GM12878 (cell line): ENCODE measurements around the gene PPIB. TPM values are rescaled to one million over a fixed set of nuclear protein-coding genes. Genes with fewer than 3 reads are reported as not detected.

Experiments used
- BACH1 ChIP-seq: fragments of 450-650 bp; IDR thresholded peaks from 2 replicates; pipeline ENCODE4 v1.6.1; 2017; ENCODE audit warnings: mild to moderate bottlenecking, borderline replicate concordance
- BHLHE40 ChIP-seq, 2 experiments: fragments of 450-650 bp in 1 of 2; IDR thresholded peaks; 2 replicates each; pipeline ENCODE4 v1.6.1; 2011 to 2017; ENCODE audit warnings: low read depth in 2 of 2, borderline replicate concordance in 1 of 2, improper control_type of control experiment in 1 of 2, low read length in 1 of 2, mild to moderate bottlenecking in 1 of 2
- GATAD2B ChIP-seq: fragments of 450-650 bp; conservative IDR thresholded peaks from 2 replicates; pipeline ENCODE4 v1.6.1; 2017; ENCODE audit warnings: low read depth, mild to moderate bottlenecking, moderate library complexity
- HDAC6 ChIP-seq: fragments of 200-600 bp; sonication (generic); IDR thresholded peaks from one replicate; pipeline ENCODE4 v1.8.0; 2017; ENCODE audit warnings: antibody characterized with exemption; ENCODE audit not compliant: unreplicated experiment
- IKZF1 ChIP-seq: fragments of 450-650 bp; conservative IDR thresholded peaks from 2 replicates; pipeline ENCODE4 v1.6.1; 2017; ENCODE audit warnings: antibody characterized with exemption, mild to moderate bottlenecking
- MEF2B ChIP-seq: fragments of 450-650 bp; IDR thresholded peaks from 2 replicates; pipeline ENCODE4 v1.6.1; 2018; ENCODE audit warnings: mild to moderate bottlenecking, moderate library complexity; ENCODE audit not compliant: partially characterized antibody, poor library complexity, severe bottlenecking
- POLR2A ChIP-seq: IDR thresholded peaks from 2 replicates; pipeline ENCODE4 v1.6.1; 2011; ENCODE audit warnings: low read depth, mild to moderate bottlenecking, low read length
- POU2F2 ChIP-seq: IDR thresholded peaks from 3 replicates; pipeline ENCODE4 v1.6.1; 2011; ENCODE audit warnings: low read depth, mild to moderate bottlenecking, low read length, borderline replicate concordance
- RELB ChIP-seq: fragments of 450-650 bp; IDR thresholded peaks from 2 replicates; pipeline ENCODE4 v1.6.1; 2017; ENCODE audit warnings: low read depth, mild to moderate bottlenecking, moderate library complexity
- SMAD1 ChIP-seq: fragments of 450-650 bp; IDR thresholded peaks from 2 replicates; pipeline ENCODE4 v1.6.1; 2018; ENCODE audit warnings: mild to moderate bottlenecking, low read depth; ENCODE audit not compliant: partially characterized antibody
- SUZ12 ChIP-seq: fragments of 200-600 bp; sonication (generic); IDR thresholded peaks from one replicate; pipeline ENCODE4 v1.6.1; 2018; ENCODE audit warnings: antibody characterized with exemption, mild to moderate bottlenecking; ENCODE audit not compliant: unreplicated experiment
- TAF1 ChIP-seq: IDR thresholded peaks from 2 replicates; pipeline ENCODE4 v1.6.1; 2011; ENCODE audit warnings: mild to moderate bottlenecking, low read depth, low read length, borderline replicate concordance
- TCF3 ChIP-seq: IDR thresholded peaks from 2 replicates; pipeline ENCODE4 v1.6.1; 2012; ENCODE audit warnings: low read depth, mild to moderate bottlenecking, low read length, borderline replicate concordance; ENCODE audit not compliant: insufficient read depth
- ZNF207 ChIP-seq: fragments of 450-650 bp; IDR thresholded peaks from 2 replicates; pipeline ENCODE4 v1.6.1; 2014; ENCODE audit warnings: antibody characterized with exemption, mild to moderate bottlenecking, borderline replicate concordance
- polyA plus RNA-seq, 11 experiments: library from polyadenylated mRNA; depleted of rRNA in 4 of 11; unstranded in 6 of 11; stranded (reverse) in 5 of 11; fragments of >200 nt; fragmentation: Nextera tagmentation in 4 of 11; fragmentation: Illumina TruSeq in 1 of 11; extraction: Ambion mirVana in 4 of 11; extraction: Trizol in 1 of 11; gene quantifications; 1 replicate in 1 of 11; 2 replicates in 10 of 11; pipeline versions ENCODE4 v1.2.1 to v1.2.3, GENCODE V29; 2011 to 2016; ENCODE audit warnings: inconsistent platforms in 2 of 11, missing spikeins in 2 of 11, low read depth in 1 of 11
- total RNA-seq, 4 experiments: library from RNA; depleted of rRNA in 3 of 4; stranded (reverse); fragments of >200 nt in 3 of 4; fragmentation: Illumina TruSeq in 1 of 4; extraction: Trizol in 1 of 4; gene quantifications; 2 replicates each; pipeline versions ENCODE4 v1.2.1 to v1.2.3, GENCODE V29; 2013 to 2021
- TF ChIP-seq, protein P1 (sequence below): fragments of 450-650 bp; IDR thresholded peaks from 2 replicates; pipeline ENCODE4 v1.6.1; 2017; ENCODE audit warnings: mild to moderate bottlenecking, moderate library complexity

The PPIB gene
- total and polyA plus RNA-seq, 10 of the 15 experiments (the other 5 are each of a cell fraction or from before 2014, with no cell fraction given): 344 to 936 (median 508) TPM

DNA sequence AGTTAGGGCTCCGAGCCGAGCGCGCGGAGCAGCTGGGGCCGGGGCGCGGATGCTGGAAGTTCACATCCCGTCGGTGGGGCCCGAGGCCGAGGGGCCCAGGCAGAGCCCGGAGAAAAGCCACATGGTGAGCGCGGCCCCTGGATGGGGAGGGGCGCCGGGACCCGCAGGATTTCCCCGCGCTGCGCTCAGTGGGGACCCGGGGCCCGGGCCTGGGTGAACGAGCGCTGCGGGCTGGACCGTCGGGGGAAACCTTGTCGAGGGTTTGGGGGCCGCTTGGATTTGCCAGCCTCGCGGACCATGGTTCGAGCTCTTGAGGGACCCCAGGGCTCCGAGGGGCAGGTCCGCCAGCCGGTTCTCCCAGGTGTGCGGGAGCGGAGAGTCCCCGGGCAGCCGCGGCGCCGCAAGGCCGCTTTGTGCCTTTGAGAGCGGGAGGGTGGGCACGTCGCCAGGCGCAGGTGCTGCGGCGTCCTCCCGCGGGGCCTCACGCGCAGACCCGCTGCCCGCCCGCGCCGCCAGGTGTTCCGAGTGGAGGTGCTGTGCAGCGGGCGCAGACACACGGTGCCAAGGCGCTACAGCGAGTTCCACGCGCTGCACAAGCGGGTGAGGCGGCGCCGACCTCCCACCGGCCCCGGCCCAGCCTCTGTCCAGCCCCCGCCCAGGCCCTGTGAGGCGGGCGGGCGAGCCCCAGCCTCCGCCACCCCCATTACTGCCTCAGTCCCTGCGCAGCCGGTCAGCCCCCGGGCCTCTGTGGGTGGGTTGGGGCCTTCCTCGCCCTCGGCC is 10.9 kb downstream of the PPIB start, which contains the start of gene SNX22 (continued):
- TF ChIP-seq, protein P1, sequence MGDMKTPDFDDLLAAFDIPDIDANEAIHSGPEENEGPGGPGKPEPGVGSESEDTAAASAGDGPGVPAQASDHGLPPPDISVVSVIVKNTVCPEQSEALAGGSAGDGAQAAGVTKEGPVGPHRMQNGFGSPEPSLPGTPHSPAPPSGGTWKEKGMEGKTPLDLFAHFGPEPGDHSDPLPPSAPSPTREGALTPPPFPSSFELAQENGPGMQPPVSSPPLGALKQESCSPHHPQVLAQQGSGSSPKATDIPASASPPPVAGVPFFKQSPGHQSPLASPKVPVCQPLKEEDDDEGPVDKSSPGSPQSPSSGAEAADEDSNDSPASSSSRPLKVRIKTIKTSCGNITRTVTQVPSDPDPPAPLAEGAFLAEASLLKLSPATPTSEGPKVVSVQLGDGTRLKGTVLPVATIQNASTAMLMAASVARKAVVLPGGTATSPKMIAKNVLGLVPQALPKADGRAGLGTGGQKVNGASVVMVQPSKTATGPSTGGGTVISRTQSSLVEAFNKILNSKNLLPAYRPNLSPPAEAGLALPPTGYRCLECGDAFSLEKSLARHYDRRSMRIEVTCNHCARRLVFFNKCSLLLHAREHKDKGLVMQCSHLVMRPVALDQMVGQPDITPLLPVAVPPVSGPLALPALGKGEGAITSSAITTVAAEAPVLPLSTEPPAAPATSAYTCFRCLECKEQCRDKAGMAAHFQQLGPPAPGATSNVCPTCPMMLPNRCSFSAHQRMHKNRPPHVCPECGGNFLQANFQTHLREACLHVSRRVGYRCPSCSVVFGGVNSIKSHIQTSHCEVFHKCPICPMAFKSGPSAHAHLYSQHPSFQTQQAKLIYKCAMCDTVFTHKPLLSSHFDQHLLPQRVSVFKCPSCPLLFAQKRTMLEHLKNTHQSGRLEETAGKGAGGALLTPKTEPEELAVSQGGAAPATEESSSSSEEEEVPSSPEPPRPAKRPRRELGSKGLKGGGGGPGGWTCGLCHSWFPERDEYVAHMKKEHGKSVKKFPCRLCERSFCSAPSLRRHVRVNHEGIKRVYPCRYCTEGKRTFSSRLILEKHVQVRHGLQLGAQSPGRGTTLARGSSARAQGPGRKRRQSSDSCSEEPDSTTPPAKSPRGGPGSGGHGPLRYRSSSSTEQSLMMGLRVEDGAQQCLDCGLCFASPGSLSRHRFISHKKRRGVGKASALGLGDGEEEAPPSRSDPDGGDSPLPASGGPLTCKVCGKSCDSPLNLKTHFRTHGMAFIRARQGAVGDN: peak; percentile 3; the same call in 1 of the 2 replicates
- TF ChIP-seq POU2F2 (no peak; the same call in 2 of the 3 replicates), SUZ12 (no peak), POLR2A (peak; percentile 68; the same call in 1 of the 2 replicates), BACH1 (0 out of 2 replicates have a peak, but pooled peaks have one; percentile 10), IKZF1 (peak; percentile 70), TAF1 (0 out of 2 replicates have a peak, but pooled peaks have one; percentile 25), SMAD1 (no peak), MEF2B (peak; percentile 19), ZNF207 (peak; percentile 64; the same call in 1 of the 2 replicates), RELB (no peak), HDAC6 (peak; percentile 57), TCF3 (0 out of 2 replicates have a peak, but pooled peaks have one; percentile 14), BHLHE40 (IDR thresholded peaks at IDR 0.05; ENCODE audit: borderline replicate concordance in 1 of 2, low read depth in 2 of 2, low read length in 1 of 2) (peak in 1 of 2 experiments; percentile 55; a peak in 2 of 4 replicates), GATAD2B (peak; percentile 65; the same call in 1 of the 2 replicates)
